ENCODE results near the gene PLPP2. TPM values are rescaled to one million over a fixed set of nuclear protein-coding genes. Genes with fewer than 3 reads are reported as not detected.
"Not testable (repeated sequence)": the region's sequence is repeated elsewhere in the genome, so short reads cannot be mapped to it uniquely, and the experiment has no call there.

The PLPP2 gene
- total RNA-seq, 1 experiment from 2014 or later = 9.4 TPM

- DNase-seq (ENCODE audit: low read depth, low spot score) = no peak
- in situ Hi-C loops (cut with HindIII; ENCODE audit: low pct_unique_long_range_greater_than_20kb, low sequenced_read_pairs) = no loop called here
Measured at GRCh38 chr19:281156-281853, 9.9 kb downstream of the PLPP2 start.

DNA sequence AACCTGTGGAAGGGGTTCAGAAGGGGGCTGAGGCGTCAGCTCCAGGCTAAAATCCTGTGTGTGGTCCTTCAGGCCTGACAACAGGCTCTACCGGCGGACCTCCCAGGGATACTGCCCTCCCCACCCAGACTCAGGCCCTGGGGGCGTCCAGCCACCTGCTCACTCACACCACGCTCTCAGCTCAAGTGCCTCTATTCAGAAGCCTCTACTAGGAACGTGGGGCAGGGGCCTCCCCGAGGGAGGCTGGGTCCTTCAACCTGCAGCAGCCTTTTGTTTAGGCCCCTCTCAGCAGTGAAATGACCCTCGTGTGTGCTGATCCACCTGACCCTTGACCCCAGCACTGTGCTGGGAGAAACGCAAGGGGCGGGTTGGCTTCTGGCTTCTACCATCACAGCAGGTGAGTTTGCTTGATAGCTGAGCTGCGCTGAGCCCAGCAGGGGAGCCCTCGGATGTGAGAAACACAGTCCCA lies 10.6 kb downstream of the PLPP2 start:
- no peak for DNase-seq (ENCODE audit: low read depth, low spot score)
- in situ Hi-C loops (cut with HindIII; ENCODE audit: low pct_unique_long_range_greater_than_20kb, low sequenced_read_pairs) = no loop called here

DNA sequence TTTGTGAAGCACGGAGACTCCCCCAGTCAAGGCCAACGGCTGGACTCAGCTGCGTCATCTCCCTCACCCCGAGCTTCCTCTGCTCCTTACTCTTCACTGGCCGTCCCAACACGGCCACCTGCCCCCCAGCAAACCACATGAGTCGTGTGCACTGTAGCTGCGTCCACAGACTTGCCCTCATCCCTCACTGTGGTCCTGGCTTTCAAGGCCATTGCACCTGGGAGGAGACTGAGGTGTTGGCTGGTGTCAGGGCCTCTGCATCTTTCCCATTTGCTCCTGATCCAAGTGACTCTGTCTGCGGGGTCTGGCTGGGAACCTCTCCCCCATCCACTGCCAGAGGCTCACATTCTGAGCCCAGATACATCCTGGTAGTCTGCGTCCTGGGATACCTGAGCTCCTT lies 11.5 kb downstream of the PLPP2 start:
- in situ Hi-C loops (cut with HindIII; ENCODE audit: low pct_unique_long_range_greater_than_20kb, low sequenced_read_pairs) = no loop called here

DNA sequence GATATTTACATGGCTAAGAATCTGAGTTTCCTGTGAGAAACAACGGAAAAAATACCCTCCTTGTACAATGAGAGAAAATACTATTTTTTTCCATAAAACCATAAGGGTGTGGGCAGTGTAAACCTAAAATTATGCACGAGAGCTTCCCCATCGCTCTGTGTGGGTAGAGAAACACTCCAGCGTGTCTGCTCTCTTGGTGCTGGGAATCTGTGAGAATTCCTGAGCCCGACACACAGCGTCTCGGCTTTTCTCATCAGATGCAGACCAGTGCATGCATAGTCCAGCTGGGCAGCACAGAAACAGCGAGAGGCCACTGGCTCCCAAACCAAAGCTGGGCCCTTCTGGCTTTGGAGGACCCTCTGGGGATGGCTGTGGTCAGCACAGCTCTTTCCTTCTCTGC lies 12.0 kb downstream of the PLPP2 start:
- in situ Hi-C loops (cut with HindIII; ENCODE audit: low pct_unique_long_range_greater_than_20kb, low sequenced_read_pairs) = no loop called here
- no peak for DNase-seq (ENCODE audit: low read depth, low spot score)

More for the DNA sequence above, 11.5 kb downstream of the PLPP2 start:
- DNase-seq (ENCODE audit: low read depth, low spot score) = no peak

DNA sequence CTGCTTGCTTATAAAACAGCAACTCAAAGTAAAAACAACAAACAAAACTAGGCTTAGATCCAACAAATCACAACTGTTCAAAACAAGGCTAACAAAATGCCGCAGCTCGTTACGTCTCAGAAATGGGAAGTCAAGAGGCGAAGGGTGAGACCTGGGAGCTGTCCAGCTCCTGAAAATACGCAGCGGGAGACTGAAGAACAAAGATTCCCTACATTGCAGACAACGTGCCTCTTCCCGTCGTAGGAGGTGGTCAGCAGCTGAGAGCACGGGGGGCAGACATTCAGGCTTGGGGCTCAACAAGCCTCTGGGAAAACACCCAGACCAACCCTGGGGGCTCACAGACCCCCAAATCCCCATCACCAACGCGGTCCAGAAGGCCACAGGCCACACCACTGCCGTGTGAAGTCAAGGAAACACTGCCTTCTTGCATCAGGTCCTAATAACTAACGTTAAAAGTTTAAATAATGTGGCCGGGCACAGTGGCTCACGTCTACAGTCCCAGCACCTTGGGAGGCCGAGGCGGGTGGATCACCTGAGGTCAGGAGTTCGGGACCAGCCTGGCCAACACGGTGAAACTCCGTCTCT lies 13.5 kb downstream of the PLPP2 start:
- in situ Hi-C loops (cut with HindIII; ENCODE audit: low pct_unique_long_range_greater_than_20kb, low sequenced_read_pairs) = no loop called here
- DNase-seq (ENCODE audit: low read depth, low spot score) = peak; percentile 28

DNA sequence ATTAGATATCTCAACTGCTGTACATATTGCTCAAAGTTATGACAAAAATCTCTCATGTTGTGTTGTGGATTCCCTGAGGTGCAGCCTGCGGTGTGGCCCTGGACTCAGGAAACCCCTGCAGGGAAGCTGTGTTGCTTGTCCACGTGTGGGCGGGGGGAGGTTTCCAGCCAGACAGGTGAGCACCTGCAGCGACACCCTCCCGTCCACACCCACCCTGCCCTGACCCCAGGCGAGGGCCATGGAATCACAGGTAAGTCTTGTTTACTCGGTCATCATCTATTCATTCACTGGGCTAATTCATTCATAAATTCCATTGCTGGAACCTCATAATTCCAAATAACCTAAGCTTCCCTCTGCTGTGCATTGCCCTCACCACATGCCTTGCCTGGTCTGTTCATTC lies 14.1 kb downstream of the PLPP2 start:
- no peak for DNase-seq (ENCODE audit: low read depth, low spot score)
- in situ Hi-C loops (cut with HindIII; ENCODE audit: low pct_unique_long_range_greater_than_20kb, low sequenced_read_pairs) = no loop called here

GRCh38 chr19:275958-276646 lies 15.1 kb downstream of the PLPP2 start:
- in situ Hi-C loops (cut with HindIII; ENCODE audit: low pct_unique_long_range_greater_than_20kb, low sequenced_read_pairs) = no loop called here
- no peak for DNase-seq (ENCODE audit: low read depth, low spot score)

DNA sequence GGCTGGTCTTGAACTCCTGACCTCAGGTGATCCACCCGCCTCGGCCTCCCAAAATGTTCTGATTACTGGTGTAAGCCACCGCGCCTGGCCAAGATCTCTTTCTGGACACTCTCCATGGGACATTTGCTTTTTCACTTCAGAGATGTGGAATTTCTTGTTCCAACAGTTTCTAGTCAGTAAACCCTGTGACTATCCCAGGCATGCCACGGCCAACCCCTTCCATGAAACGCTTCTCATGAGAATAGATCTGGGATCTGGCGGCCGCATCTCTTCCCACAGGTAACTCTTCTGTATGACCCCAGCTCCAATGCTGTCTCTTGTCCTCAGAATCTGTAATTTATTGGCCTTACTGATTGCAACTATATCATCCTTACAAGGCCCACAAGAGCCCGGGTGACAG lies 16.2 kb downstream of the PLPP2 start:
- in situ Hi-C loops (cut with HindIII; ENCODE audit: low pct_unique_long_range_greater_than_20kb, low sequenced_read_pairs) = no loop called here
- no peak for DNase-seq (ENCODE audit: low read depth, low spot score)

GRCh38 chr19:273393-273792 lies 17.8 kb downstream of the PLPP2 start:
- no peak for DNase-seq (ENCODE audit: low read depth, low spot score)
- in situ Hi-C loops (cut with HindIII; ENCODE audit: low pct_unique_long_range_greater_than_20kb, low sequenced_read_pairs) = no loop called here

DNA sequence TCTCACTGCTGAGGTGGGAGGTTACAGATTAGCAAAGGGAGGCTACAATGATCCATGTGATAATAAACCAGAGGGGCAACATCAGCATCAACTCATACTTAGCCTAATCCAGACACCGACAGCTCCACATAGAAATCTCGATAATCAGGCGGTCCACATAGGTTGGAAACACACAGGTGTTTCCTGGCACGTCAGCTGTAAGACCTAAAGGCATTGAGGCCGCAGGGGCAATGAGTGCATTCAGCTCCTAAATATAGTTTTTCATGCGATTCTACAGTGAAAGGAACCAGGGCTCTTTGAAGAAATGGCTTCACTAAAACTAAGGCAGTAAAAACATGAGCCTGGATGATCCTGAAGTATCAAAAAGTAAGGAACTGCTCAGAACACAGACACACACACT lies 19.3 kb downstream of the PLPP2 start:
- in situ Hi-C loops (cut with HindIII; ENCODE audit: low pct_unique_long_range_greater_than_20kb, low sequenced_read_pairs) = no loop called here
- DNase-seq (ENCODE audit: low read depth, low spot score) = no peak

- DNase-seq (ENCODE audit: low read depth, low spot score); in situ Hi-C loops (cut with HindIII; ENCODE audit: low pct_unique_long_range_greater_than_20kb, low sequenced_read_pairs): not testable (repeated sequence)
Measured at GRCh38 chr19:270766-271318, 20.4 kb downstream of the PLPP2 start.

GRCh38 chr19:269241-269640 lies 22.0 kb downstream of the PLPP2 start:
- in situ Hi-C loops (cut with HindIII; ENCODE audit: low pct_unique_long_range_greater_than_20kb, low sequenced_read_pairs) = no loop called here
- no peak for DNase-seq (ENCODE audit: low read depth, low spot score)

DNA sequence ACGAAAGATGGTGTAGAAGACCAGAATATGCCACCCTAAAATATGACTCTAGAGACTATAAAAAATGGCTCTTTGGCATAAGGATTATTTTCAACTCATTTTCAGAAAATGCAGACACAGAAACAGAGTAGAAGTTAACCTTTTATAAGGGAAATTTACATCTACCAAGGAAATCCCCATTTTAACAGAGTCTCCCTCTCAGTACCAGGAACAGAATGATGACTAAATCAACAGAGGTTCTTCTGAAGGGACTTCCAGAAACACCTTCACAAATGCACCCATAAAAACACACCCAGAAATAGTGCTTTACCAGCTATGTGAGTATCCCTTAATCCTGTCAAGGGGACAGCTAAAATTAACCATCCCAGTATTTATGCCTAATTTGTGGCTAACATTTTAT lies 29.1 kb downstream of the PLPP2 start:
- no peak for DNase-seq (ENCODE audit: low read depth, low spot score)
- in situ Hi-C loops (cut with HindIII; ENCODE audit: low pct_unique_long_range_greater_than_20kb, low sequenced_read_pairs) = no loop called here

DNA sequence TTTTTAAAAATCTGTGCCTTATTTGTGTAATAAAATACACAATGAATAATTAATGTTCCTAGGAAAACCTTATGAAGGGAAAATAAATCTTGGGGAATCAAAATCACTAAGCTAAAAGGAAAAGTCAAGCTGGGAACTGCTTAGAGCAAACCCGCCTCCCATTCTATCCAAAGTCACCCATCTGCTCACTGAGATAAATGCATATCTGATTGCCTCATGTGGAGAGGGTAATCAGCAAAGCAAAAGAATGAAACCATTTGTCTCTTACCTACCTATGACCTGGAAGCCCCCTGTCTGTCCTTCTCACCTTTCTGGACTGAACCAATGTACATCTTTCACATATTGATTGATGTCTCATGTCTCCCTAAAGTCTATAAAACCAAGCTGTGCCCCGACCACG lies 34.4 kb downstream of the PLPP2 start:
- in situ Hi-C loops (cut with HindIII; ENCODE audit: low pct_unique_long_range_greater_than_20kb, low sequenced_read_pairs); DNase-seq (ENCODE audit: low read depth, low spot score): not testable (repeated sequence)

DNA sequence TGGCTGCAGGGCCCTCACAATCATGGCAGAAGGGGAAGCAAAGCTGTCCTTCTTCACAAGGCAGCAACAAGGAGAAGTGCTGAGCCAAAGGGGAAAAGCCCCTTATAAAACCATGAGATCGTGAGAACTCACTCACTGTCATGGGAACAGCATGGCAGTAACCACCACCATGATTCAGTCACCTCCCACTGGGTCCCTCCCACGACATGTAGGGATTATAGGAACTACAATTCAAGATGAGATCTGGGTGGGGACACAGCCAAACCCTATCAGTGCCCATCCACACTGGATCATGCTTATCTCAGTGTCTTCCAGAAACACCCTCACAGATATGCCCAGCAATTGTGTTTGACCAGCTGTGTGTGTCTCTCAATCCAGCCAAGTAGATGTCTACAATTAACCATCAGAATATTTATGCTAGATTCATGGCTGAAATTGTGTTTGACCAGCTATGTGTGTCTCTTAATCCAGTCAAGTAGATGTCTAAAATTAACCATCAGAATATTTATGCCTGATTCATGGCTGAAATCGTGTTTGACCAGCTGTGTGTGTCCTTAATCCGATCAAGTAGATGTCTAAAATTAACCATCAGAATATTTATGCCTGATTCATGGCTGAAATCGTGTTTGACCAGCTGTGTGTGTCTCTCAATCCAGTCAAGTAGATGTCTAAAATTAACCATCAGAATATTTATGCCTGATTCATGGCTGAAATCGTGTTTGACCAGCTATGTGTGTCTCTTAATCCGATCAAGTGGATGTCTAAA lies 38.6 kb downstream of the PLPP2 start:
- DNase-seq (ENCODE audit: low read depth, low spot score); in situ Hi-C loops (cut with HindIII; ENCODE audit: low pct_unique_long_range_greater_than_20kb, low sequenced_read_pairs): not testable (repeated sequence)

DNA sequence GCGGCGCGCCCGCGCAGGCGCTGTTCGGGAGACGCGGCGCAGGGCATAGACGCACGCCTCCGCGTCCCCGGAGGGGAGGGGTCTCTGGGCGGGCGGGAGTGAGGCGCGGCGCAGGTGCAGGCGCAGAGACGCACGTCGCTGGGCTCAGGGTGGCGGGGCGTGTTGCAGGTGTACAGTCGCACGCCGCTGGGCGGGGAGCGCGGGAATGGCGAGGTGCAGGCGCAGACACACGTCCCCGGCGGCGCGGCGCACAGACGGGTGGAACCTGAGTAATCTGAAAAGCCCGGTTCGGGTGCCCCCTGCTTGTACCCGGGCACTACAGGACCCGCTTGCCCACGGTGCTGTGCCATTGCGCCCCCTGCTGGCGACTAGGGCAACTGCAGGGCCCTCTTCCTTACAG lies 44.7 kb downstream of the PLPP2 start:
- DNase-seq (ENCODE audit: low read depth, low spot score) = no peak
- in situ Hi-C loops (cut with HindIII; ENCODE audit: low pct_unique_long_range_greater_than_20kb, low sequenced_read_pairs) = no loop called here

- in situ Hi-C loops (cut with HindIII; ENCODE audit: low pct_unique_long_range_greater_than_20kb, low sequenced_read_pairs); DNase-seq (ENCODE audit: low read depth, low spot score): not testable (repeated sequence)
Measured at GRCh38 chr19:245900-246299, 45.3 kb downstream of the PLPP2 start.

GRCh38 chr19:245457-245856 lies 45.7 kb downstream of the PLPP2 start:
- DNase-seq (ENCODE audit: low read depth, low spot score) = no peak
- in situ Hi-C loops (cut with HindIII; ENCODE audit: low pct_unique_long_range_greater_than_20kb, low sequenced_read_pairs) = no loop called here

All from SK-MEL-5 (cell line).